Measurements from ENCODE around the gene CD55. TPM values are rescaled to one million over a fixed set of nuclear protein-coding genes. Genes with fewer than 3 reads are reported as not detected.
A peak's percentile ranks its signal among the peaks of the same experiment; 100 is the strongest.

The CD55 gene
- total RNA-seq, 1 donor from 2014 or later: 35.4 TPM

DNA sequence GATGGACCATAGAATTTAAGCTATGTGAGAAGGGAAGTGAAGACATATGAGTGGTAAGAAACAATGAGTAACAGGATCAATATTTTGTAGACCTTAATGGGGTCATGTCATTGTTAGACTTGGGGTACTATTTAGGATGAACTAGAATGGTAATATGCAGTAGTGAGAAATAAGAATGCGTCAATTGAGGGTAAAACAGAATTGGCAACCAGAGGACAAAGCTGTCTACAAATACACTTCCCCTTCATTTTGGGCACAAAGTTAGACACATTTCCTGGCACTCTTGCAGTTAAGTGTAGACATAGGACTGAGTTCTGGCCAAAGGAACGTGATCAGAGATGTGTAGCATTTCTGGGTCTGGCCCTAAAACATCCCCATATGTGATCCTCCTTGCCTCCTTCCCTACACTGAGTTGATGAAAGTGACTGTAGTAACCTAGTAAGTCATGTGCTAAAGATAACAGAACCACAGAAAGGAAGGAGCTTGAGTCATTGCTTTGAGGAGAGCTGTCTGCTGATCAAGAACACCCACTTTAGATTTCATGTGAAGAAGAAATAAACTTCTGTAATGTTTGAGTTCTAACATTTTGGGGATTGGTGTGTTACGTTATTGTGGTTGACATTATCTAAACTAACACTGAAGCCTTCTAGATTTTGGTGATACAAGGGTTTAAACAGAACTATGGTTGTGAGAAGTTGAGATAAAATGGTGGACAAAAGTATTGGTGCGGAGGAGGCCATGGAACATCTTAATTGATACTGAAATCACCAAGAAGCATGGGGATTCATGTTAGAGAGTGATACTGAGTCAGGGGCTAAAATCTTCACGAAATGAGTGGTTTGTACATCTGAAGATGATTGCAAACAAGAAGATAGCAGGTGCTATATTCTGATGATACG, 41.7 kb downstream of the CD55 start:
- DNase-seq (ENCODE audit: low read depth): peak; percentile 9
- H3K36me3 ChIP-seq (ENCODE audit: control insufficient read depth, insufficient read depth, low read length): no peaks in the 10 kb centered on the region
- no peaks in the 10 kb centered on the region for H3K27me3 ChIP-seq (ENCODE audit: control insufficient read depth, insufficient read depth, low read length)
- TF ChIP-seq, protein P1, sequence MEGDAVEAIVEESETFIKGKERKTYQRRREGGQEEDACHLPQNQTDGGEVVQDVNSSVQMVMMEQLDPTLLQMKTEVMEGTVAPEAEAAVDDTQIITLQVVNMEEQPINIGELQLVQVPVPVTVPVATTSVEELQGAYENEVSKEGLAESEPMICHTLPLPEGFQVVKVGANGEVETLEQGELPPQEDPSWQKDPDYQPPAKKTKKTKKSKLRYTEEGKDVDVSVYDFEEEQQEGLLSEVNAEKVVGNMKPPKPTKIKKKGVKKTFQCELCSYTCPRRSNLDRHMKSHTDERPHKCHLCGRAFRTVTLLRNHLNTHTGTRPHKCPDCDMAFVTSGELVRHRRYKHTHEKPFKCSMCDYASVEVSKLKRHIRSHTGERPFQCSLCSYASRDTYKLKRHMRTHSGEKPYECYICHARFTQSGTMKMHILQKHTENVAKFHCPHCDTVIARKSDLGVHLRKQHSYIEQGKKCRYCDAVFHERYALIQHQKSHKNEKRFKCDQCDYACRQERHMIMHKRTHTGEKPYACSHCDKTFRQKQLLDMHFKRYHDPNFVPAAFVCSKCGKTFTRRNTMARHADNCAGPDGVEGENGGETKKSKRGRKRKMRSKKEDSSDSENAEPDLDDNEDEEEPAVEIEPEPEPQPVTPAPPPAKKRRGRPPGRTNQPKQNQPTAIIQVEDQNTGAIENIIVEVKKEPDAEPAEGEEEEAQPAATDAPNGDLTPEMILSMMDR (IDR thresholded peaks at IDR 0.05; ENCODE audit: insufficient read depth, low read length, poor library complexity, severe bottlenecking): no peak
- H3K4me3 ChIP-seq (ENCODE audit: low read depth, low read length): no peak overlapping the region

DNA sequence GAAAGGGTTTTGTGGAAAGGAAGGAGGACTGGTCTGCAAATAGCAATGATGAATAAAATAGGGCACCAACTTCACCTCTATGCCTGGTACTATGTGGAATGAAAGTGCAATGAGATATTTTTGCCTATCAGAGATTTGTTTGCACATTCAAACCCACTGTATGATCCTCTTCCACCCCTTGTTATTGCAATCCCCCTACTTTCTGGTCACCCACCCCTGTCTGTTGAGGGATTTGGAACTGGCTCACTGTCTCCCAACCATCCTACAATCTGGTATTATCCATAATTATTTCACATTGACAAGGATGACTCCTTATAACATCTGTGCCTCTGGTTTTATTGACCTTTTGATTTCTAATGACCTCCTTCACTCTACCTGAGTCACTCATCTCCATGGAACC, 42.4 kb downstream of the CD55 start:
- TF ChIP-seq, protein P1 (IDR thresholded peaks at IDR 0.05; ENCODE audit: insufficient read depth, low read length, poor library complexity, severe bottlenecking): no peak
- H3K4me3 ChIP-seq (ENCODE audit: low read depth, low read length): no peak overlapping the region
- no peaks in the 10 kb centered on the region for H3K36me3 ChIP-seq (ENCODE audit: control insufficient read depth, insufficient read depth, low read length)
- H3K27me3 ChIP-seq (ENCODE audit: control insufficient read depth, insufficient read depth, low read length): no peaks in the 10 kb centered on the region
- no peak for DNase-seq (ENCODE audit: low read depth)

DNA sequence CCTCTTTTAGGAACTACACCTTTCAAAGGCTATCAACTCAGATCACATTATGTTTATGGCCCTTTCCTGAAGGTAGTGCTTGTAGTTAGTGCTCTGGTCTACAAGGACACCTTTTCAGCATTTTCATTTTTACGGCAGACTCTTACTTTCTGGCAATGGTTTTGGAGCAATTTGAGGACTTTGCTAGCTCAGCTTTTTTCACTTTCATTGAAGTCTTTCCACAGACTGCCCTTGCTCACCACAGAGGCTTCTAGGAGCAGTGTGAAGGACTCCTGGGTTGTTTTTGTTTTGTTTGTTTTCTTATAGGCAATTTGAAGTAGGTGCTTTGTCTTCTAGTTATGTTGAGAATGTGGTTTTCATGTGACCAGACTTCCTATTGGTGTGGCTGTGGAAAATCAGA, 43.1 kb downstream of the CD55 start:
- Histone ChIP-seq H3K27me3 (ENCODE audit: control insufficient read depth, insufficient read depth, low read length) (no peaks in the 10 kb centered on the region), H3K36me3 (ENCODE audit: control insufficient read depth, insufficient read depth, low read length) (no peaks in the 10 kb centered on the region), H3K4me3 (ENCODE audit: low read depth, low read length) (no peak overlapping the region)
- TF ChIP-seq, protein P1 (IDR thresholded peaks at IDR 0.05; ENCODE audit: insufficient read depth, low read length, poor library complexity, severe bottlenecking): no peak
- DNase-seq (ENCODE audit: low read depth): no peak

DNA sequence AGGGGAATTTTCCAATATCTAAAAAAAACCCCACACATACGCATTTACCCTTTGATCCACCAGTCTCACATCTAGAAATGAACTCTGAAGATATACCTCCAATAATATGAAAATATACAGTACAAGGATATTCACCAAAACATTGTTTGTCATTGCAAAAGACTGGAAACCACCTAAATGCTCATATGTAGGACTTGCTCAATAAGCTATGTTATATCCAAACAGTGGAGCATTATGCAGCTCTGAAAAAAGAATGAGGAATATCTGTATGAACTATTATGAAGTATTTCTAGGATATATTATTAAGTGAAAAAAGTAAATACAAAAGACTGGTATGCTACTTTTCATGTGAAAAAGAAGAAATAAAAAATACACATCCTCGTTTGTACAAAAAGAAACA, 43.6 kb downstream of the CD55 start:
- Histone ChIP-seq H3K4me3 (ENCODE audit: low read depth, low read length) (no peak overlapping the region), H3K36me3 (ENCODE audit: control insufficient read depth, insufficient read depth, low read length) (no peaks in the 10 kb centered on the region), H3K27me3 (ENCODE audit: control insufficient read depth, insufficient read depth, low read length) (no peaks in the 10 kb centered on the region)
- TF ChIP-seq, protein P1 (IDR thresholded peaks at IDR 0.05; ENCODE audit: insufficient read depth, low read length, poor library complexity, severe bottlenecking): no peak
- DNase-seq (ENCODE audit: low read depth): no peak

DNA sequence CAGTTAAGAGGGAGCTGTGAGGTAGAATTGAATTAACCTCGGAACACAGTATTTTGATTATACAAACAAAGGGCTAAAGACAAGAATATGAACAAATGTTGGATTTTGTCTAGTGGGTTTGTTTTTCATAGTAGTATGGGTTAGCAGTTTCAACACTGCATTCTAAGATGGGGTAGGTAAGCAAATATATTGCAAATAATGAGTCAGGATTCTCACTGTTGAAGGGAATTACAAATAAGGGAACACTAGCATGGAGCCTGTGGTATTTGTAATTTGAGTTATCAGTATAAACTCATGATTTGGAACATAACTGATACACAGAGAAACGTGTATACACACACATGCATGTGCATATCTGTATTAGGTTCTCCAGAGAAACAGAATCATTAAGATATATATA, 44.5 kb downstream of the CD55 start:
- DNase-seq (ENCODE audit: low read depth): no peak
- no peaks in the 10 kb centered on the region for H3K36me3 ChIP-seq (ENCODE audit: control insufficient read depth, insufficient read depth, low read length)

More for the DNA sequence above, 44.5 kb downstream of the CD55 start:
- Histone ChIP-seq H3K4me3 (ENCODE audit: low read depth, low read length) (no peak overlapping the region), H3K27me3 (ENCODE audit: control insufficient read depth, insufficient read depth, low read length) (no peaks in the 10 kb centered on the region)
- TF ChIP-seq, protein P1 (IDR thresholded peaks at IDR 0.05; ENCODE audit: insufficient read depth, low read length, poor library complexity, severe bottlenecking): no peak
